Kidney epithelial cell (primary cell): ENCODE measurements around the gene NFIB. TPM values are rescaled to one million over a fixed set of nuclear protein-coding genes. Genes with fewer than 3 reads are reported as not detected.

Experiments
- DNase-seq: peaks from one replicate; pipeline ENCODE4 v3.0.0-alpha.2; 2010; ENCODE audit warnings: low read depth
- H3K27me3 ChIP-seq: 2 replicates; pipeline ENCODE4 v1.6.0; 2011; ENCODE audit warnings: low read length; ENCODE audit not compliant: control insufficient read depth, insufficient read depth
- H3K36me3 ChIP-seq: 2 replicates; pipeline ENCODE4 v1.5.1; 2011; ENCODE audit warnings: low read length; ENCODE audit not compliant: control insufficient read depth, insufficient read depth
- H3K4me3 ChIP-seq: 2 replicates; pipeline ENCODE4 v1.5.1; 2011; ENCODE audit warnings: low read depth, mild to moderate bottlenecking, control low read depth, low read length
- total RNA-seq: library from RNA; depleted of rRNA; stranded (reverse); fragments of >200 nt; gene quantifications from 2 replicates; pipeline ENCODE4 v1.2.3, GENCODE V29; 2015
- TF ChIP-seq, protein P1 (sequence below): IDR thresholded peaks from 2 replicates; pipeline ENCODE4 v1.5.1; 2011; ENCODE audit warnings: mild to moderate bottlenecking, moderate library complexity, low read length, control low read depth, inconsistent platforms; ENCODE audit not compliant: insufficient read depth, poor library complexity, severe bottlenecking

Gene NFIB
- total RNA-seq, 1 donor from 2014 or later: 3.3 TPM

DNA sequence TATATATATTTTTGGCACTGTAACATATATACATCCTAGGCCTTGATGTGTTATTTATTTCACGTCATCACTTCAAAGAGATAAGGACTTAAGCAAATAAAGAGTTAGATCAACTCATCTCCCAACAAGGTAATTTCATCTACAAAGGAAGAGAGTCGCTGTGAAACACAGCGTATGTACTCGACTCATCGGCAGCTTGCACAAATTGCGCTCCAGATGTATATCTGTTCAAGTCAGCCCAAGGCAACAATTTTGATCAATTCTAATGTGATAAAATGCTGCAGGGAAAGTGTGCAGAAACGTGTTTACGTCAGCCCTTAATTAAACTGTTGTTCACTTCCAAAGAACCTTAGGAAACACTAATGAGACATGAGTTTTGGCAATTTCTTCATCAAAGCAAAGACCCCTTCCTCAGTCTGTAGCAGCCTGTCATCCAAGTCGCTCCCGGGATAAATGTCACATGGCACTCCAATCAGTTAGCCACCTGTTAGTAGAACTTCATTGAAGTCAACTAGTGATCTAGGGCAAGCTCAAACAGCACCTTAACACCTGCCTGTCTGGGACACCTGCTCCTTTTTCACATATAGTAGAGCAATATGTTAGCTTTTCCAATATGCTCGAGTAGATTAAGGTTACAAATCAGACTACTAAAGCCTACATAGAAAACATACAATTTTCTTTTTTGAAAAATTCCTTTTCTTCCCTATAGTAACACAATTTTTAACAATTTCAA is 182.4 kb downstream of the NFIB start:
- Histone ChIP-seq H3K36me3 (no peaks in the 10 kb centered on the region), H3K27me3 (no peaks in the 10 kb centered on the region), H3K4me3 (no peak overlapping the region)
- DNase-seq: no peak
- TF ChIP-seq, protein P1, sequence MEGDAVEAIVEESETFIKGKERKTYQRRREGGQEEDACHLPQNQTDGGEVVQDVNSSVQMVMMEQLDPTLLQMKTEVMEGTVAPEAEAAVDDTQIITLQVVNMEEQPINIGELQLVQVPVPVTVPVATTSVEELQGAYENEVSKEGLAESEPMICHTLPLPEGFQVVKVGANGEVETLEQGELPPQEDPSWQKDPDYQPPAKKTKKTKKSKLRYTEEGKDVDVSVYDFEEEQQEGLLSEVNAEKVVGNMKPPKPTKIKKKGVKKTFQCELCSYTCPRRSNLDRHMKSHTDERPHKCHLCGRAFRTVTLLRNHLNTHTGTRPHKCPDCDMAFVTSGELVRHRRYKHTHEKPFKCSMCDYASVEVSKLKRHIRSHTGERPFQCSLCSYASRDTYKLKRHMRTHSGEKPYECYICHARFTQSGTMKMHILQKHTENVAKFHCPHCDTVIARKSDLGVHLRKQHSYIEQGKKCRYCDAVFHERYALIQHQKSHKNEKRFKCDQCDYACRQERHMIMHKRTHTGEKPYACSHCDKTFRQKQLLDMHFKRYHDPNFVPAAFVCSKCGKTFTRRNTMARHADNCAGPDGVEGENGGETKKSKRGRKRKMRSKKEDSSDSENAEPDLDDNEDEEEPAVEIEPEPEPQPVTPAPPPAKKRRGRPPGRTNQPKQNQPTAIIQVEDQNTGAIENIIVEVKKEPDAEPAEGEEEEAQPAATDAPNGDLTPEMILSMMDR: no peak

DNA sequence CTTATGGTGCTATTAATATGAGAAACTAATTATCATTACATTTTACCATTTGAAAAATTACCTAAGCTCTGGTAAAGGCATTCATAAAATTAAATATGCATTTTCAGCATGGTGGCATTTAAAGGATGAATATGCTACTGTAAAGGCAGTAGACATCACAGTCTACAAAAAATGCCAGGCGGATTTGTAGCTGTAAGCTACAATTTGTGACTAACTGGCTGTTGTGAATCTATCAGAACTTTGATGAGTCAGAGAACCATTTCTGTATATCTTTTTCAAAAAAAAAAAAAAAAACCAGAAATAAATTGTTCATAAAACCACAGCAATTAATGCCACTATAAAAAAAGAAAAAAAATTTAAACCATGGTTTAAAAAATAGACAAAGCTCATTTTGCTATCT is 186.3 kb downstream of the NFIB start:
- DNase-seq: no peak
- no peaks in the 10 kb centered on the region for H3K36me3 ChIP-seq
- no peaks in the 10 kb centered on the region for H3K27me3 ChIP-seq
- H3K4me3 ChIP-seq: no peak overlapping the region
- TF ChIP-seq, protein P1: no peak

DNA sequence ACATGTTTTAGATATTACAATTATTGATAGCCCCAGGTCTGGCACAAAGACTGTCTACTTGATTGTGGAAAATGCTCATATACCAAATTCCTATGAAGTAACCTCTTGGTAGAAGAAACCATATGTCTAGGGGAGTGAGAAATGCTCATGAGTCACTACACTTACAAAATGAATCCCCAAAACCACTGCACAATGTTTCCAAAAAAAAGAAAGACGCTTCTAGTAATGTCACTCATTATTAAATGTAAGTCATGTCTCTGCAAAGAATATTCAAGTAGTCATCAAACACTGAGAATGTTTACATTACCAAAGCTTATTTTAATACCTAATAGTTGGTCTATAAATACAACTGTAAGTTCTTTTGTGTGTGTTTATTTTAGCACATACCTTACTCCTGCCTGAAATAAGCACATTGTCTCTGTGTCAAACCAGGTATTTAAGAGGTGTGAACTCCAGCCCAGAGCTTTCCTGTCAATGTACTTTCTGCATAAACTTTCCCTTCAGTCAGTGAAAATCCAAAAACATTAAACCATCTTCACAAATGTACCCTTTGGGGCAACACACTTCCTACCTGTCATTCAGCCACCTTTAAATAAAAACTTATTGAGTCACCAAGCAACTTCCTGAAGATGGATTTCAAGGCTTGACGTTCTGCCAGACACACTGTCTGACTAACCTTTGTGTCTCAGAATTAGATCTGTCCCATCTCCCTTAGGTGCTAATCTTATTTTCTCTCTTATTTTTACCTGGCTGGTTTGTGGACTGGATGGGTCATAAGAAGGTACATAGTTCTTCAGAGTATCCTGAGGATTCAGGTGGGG is 194.0 kb downstream of the NFIB start:
- TF ChIP-seq, protein P1: no peak
- no peaks in the 10 kb centered on the region for H3K36me3 ChIP-seq
- no peak overlapping the region for H3K4me3 ChIP-seq
- no peaks in the 10 kb centered on the region for H3K27me3 ChIP-seq
- no peak for DNase-seq

DNA sequence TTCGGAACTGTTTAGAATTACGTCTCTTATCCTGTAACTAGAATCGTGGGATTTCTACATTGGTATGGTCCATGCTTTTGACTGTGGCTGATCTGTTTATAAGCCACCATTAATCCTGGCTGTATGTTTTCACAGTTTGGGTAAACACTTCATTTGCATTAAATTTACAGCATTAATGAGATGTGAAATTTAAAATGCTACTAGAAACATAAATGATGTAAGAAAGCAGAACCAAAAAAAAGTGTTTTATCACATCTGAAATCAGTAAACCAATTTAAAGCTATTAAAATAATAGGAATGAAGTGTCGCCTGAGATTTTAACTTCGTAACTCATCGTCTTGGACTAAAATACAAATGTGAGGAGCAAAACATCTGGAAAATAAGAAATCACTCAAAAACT is 201.7 kb downstream of the NFIB start:
- no peak overlapping the region for H3K4me3 ChIP-seq
- no peaks in the 10 kb centered on the region for H3K36me3 ChIP-seq
- TF ChIP-seq, protein P1: no peak
- no peaks in the 10 kb centered on the region for H3K27me3 ChIP-seq
- no peak for DNase-seq

DNA sequence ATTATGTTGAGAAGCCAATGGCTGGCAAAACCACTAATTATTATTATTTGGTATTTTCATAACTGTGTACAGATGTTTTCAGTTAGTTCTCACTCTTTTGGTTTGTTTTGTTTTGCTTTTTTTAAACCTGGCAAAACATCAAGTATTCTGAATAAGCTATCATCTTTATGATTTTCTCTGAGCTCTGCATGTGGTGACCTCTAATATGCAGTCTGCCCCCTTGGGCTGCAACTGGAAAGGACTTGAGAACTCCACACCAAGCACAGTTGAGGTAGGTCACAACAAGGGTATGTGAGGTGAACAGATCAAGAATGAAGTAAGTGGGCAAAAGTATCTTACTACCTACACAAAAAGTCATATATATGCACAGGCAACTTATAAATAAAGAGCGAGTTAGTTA is 202.2 kb downstream of the NFIB start:
- no peak for DNase-seq
- TF ChIP-seq, protein P1: no peak
- Histone ChIP-seq H3K27me3 (no peaks in the 10 kb centered on the region), H3K4me3 (no peak overlapping the region), H3K36me3 (no peaks in the 10 kb centered on the region)
